Uterus (tissue), 2 donors: ENCODE data around the gene NOTUM.

Experiments used
- POLR2A ChIP-seq, 2 donors: fragments of 450-650 bp; IDR thresholded peaks; one replicate each; pipeline ENCODE4 v1.6.1; 2016; ENCODE audit warnings: antibody characterized with exemption in 2 of 2, mild to moderate bottlenecking in 1 of 2, moderate library complexity in 1 of 2
- TF ChIP-seq, protein P1 (sequence below), 4 experiments: fragments of 200-600 bp in 2 of 4; fragments of 450-650 bp in 2 of 4; sonication (generic) in 2 of 4; IDR thresholded peaks; one replicate each; pipeline ENCODE4 v1.5.1; 2016 to 2019; ENCODE audit warnings: antibody characterized with exemption in 4 of 4, mild to moderate bottlenecking in 2 of 4, moderate library complexity in 1 of 4

DNA sequence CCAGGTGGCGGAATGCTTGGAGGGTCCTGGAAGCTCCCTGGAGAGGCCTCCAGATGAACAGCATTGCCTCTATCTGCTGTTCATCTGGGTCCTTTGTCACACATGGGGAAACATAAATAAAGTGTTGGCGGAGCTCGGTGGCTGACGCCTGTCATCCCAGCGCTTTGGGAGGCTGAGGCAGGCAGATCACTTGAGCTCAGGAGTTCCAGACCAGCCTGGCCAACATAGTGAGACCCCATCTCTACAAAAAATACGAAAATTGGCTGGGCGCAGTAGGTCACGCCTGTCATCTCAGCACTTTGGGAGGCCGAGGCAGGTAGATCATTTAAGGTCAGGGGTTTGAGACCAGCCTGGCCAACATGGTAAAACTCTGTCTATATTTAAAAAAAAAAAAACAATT is 16.1 kb downstream of the NOTUM start:
- TF ChIP-seq, protein P1, sequence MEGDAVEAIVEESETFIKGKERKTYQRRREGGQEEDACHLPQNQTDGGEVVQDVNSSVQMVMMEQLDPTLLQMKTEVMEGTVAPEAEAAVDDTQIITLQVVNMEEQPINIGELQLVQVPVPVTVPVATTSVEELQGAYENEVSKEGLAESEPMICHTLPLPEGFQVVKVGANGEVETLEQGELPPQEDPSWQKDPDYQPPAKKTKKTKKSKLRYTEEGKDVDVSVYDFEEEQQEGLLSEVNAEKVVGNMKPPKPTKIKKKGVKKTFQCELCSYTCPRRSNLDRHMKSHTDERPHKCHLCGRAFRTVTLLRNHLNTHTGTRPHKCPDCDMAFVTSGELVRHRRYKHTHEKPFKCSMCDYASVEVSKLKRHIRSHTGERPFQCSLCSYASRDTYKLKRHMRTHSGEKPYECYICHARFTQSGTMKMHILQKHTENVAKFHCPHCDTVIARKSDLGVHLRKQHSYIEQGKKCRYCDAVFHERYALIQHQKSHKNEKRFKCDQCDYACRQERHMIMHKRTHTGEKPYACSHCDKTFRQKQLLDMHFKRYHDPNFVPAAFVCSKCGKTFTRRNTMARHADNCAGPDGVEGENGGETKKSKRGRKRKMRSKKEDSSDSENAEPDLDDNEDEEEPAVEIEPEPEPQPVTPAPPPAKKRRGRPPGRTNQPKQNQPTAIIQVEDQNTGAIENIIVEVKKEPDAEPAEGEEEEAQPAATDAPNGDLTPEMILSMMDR (IDR thresholded peaks at IDR 0.05), result no peak
- no peak for TF ChIP-seq POLR2A (IDR thresholded peaks at IDR 0.05)
